ENCODE results near the gene THAP3.

GRCh38 chr1:6648556-6648955 lies 23.9 kb downstream of the THAP3 start:
- no peak for TF ChIP-seq CTCF (IDR thresholded peaks at IDR 0.05; ENCODE audit: low read length)
- no peak for TF ChIP-seq EZH2 (optimal IDR thresholded peaks at IDR 0.05; ENCODE audit: low read depth, low read length)
